Stimulated activated memory B cell treated with anti-CD40 and anti-IgM and Interleukin-4, amounts not matched to agents 10 μg/mL and 1 μg/mL and 100 μg/mL, for 72 hours (primary cell): Measurements from ENCODE around the gene ADAM30.

Experiments
- ATAC-seq: fragments of 150-1000 bp; cut with Tn5 transposase; 2 replicates; pipeline ENCODE4 v1.10.0; 2021
- H3K27ac Mint-ChIP-seq: one replicate; pipeline ENCODE4 v1.8.0; 2022; ENCODE audit warnings: mild to moderate bottlenecking, mixed read lengths
- H3K27me3 Mint-ChIP-seq: one replicate; pipeline ENCODE4 v1.8.0; 2022; ENCODE audit warnings: mixed read lengths
- H3K36me3 Mint-ChIP-seq: one replicate; pipeline ENCODE4 v1.8.0; 2022; ENCODE audit warnings: mixed read lengths
- H3K4me1 Mint-ChIP-seq: one replicate; pipeline ENCODE4 v1.8.0; 2022; ENCODE audit warnings: mixed read lengths
- H3K4me3 Mint-ChIP-seq: one replicate; pipeline ENCODE4 v1.8.0; 2022; ENCODE audit warnings: mild to moderate bottlenecking, moderate library complexity, mixed read lengths
- H3K9me3 Mint-ChIP-seq: one replicate; pipeline ENCODE4 v1.8.0; 2022; ENCODE audit warnings: mixed read lengths

The ADAM30 gene

DNA sequence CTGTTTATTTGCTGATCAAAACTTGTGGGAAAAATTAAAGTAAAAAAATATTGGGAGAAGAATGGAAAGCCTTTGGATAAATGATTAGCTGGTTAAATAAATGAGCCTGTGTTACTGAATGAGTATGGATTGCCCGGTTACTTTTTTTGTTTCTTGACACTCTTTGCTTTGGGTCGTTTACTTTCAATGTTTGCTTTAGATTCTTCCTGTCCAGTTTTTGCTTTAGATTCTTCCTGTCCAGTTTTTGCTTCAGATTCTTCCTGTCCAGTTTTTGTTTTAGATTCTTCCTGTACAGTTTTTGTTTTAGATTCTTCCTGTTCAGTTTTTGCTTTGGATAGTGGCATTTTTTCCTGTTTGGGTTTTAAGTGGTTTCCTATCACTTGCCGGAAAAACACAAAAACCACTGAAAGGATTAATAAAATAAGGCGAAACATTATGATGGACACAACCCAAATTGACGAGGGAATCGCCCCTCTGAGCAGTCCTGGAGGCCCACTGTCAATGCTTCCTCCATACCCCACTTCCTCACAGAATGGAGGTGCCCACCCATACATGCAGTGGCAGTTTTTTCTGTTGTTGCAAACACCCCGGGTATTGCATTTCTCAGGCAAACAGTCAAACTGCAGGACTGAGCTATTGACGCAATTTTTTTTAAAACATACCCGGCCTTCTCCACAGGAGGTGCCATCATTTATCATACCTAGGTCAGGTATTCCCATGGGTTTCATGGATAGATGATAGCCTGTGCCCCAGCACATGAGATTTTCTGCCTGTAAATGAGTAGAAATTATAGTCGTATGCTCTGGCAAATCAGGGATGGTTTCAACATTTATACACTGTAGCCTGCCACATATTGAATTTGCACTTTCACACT is 2.3 kb downstream of the ADAM30 start:
- Mint-ChIP-seq H3K4me3 (no peak overlapping the region), H3K9me3 (no peaks in the 10 kb centered on the region)
- no peak for ATAC-seq

DNA sequence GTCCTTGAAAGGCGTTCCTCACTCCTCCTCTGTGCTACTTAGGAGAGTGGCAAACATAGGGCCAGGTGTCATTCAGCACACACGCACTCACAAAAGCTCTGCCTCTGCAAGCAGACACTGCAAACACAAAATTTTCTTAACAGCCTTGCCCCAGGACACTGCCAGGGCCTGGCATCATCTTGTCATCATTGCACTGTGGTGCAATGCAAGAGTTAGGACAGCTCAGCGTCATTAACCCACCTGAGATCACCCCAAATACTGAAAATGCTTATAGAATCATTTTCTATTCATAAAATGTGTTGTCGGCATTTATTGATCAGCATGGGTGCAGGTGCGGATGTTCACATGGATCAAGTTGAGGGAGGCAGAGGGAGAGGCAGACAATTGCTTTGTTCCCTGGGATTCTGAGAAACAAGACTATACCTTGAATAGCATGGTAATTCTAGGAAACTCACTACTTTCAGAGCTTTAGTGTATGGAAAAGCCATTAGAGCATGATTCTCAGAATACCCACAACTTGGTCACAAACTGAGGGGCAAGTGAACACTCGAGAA is 3.0 kb downstream of the ADAM30 start:
- H3K4me1 Mint-ChIP-seq, result no peaks in the 10 kb centered on the region
- no peak overlapping the region for H3K27ac Mint-ChIP-seq
- no peak overlapping the region for H3K4me3 Mint-ChIP-seq
- H3K36me3 Mint-ChIP-seq, result peaks cover 7% of the 10 kb centered on the region
- ATAC-seq, result no peak
- H3K9me3 Mint-ChIP-seq, result peaks cover 5% of the 10 kb centered on the region
- peaks cover 39% of the 10 kb centered on the region for H3K27me3 Mint-ChIP-seq

More for the DNA sequence above, 2.3 kb downstream of the ADAM30 start:
- no peaks in the 10 kb centered on the region for H3K4me1 Mint-ChIP-seq
- H3K27me3 Mint-ChIP-seq, result peaks cover 31% of the 10 kb centered on the region
- no peaks in the 10 kb centered on the region for H3K36me3 Mint-ChIP-seq
- H3K27ac Mint-ChIP-seq, result no peak overlapping the region

DNA sequence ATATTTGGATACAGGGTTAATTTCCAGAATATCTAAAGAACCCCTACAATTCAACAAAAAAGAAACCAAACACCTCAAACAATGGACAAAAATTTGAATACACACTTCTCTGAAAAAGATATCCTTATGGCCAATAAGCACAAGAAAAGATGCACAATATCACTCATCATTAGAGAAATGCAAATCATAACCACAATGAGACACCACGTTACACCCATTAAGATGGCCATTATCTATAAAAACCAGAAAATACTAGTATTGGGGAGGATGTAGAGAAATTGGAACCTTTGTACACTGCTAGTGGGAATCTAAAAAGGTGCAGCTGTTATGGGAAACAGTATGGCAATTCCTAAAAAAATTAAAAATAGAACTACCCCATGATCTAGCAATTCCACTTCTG is 4.9 kb downstream of the ADAM30 start:
- Mint-ChIP-seq H3K4me3 (no peak overlapping the region), H3K27ac (no peak overlapping the region), H3K4me1 (no peaks in the 10 kb centered on the region), H3K9me3 (peaks cover 7% of the 10 kb centered on the region), H3K27me3 (peaks cover 57% of the 10 kb centered on the region), H3K36me3 (peaks cover 10% of the 10 kb centered on the region)
- ATAC-seq, result no peak

DNA sequence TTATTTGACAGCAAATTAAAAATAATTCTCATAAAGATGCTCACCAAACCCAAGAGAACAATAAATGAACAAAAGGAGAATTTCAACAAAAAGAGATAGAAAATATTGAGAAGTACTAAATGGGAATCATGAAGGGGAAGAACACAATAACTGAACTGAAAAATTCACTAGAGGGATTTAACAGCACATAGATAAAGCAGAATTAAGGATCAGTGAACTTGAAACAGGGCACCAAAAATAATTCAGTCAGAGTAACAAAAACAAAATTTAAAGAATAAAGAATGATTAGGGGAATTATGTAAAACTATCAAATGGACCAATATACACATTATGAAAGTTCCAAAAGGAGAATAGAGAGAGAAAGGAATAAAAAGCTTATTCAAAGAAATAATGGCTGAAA is 7.8 kb downstream of the ADAM30 start:
- H3K27ac Mint-ChIP-seq, result no peak overlapping the region
- no peak for ATAC-seq
- peaks cover 10% of the 10 kb centered on the region for H3K36me3 Mint-ChIP-seq
- no peaks in the 10 kb centered on the region for H3K4me1 Mint-ChIP-seq
- H3K4me3 Mint-ChIP-seq, result no peak overlapping the region
- H3K27me3 Mint-ChIP-seq, result peaks cover 63% of the 10 kb centered on the region
- peaks cover 7% of the 10 kb centered on the region for H3K9me3 Mint-ChIP-seq

DNA sequence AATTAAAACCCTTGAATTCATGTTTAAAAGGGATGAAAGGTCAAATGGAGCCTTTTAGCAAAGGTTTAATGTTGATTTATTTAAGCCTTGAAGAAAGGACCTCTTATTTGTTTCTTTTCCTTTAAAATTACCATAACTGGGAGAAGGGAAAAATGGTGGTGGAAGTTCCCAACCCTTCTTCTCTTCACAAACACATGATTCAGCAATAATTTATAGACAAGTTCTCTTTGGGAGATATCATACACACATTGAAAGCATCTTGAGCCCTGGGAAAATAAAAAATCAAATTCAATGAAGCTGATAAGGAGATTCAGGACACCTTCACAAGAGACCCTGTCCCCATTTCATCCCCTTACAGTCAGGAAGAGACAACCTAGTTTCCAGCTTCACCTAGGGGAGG is 8.9 kb downstream of the ADAM30 start:
- H3K4me3 Mint-ChIP-seq, result no peak overlapping the region
- no peak for ATAC-seq
- peaks cover 10% of the 10 kb centered on the region for H3K36me3 Mint-ChIP-seq
- no peak overlapping the region for H3K27ac Mint-ChIP-seq
- H3K27me3 Mint-ChIP-seq, result peaks cover 63% of the 10 kb centered on the region
- H3K9me3 Mint-ChIP-seq, result peaks cover 7% of the 10 kb centered on the region
- no peaks in the 10 kb centered on the region for H3K4me1 Mint-ChIP-seq

DNA sequence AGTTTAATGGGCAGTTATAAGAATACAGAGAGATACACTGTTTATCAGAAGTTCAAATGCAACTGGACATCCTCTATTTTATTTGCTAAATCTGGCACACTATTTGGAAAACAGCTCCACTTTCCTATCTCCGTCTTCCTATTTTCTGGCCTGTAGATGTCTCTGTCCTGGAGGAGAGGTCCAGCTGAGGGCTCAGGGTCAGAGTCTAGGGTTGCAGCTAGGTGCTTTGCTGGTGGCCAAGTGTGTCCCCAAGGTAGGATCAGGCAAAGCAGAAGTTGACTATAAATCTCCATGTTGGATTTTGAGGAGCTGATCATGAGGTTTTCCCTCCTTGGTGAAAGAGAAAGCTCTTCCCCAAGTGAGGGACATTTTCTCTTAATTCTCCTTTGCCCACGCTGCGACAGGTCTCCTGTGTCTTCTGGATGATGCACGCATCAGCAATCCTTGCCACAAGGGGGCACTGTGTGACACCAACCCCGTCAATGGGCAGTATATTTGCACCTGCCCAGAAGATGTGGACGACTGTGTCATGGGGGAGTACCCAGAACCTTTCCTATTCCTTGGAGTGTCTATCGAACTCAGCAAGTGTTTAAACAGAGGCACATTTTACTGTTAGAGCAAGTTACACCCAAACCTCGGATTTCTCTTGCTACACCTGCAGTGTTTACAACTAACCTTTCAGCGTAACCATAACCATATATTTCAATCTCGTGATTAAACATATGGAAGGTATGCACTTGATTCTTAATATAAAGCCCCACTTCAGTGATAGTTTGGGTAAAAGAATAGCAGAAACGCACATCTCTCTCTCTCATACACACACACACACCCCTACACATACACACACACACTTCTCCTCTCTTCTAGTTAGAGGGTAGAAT is 10.2 kb downstream of the ADAM30 start:
- no peak overlapping the region for H3K4me3 Mint-ChIP-seq
- no peak overlapping the region for H3K27ac Mint-ChIP-seq
- H3K4me1 Mint-ChIP-seq, result no peaks in the 10 kb centered on the region
- peaks cover 10% of the 10 kb centered on the region for H3K36me3 Mint-ChIP-seq
- peaks cover 58% of the 10 kb centered on the region for H3K27me3 Mint-ChIP-seq
- peaks cover 7% of the 10 kb centered on the region for H3K9me3 Mint-ChIP-seq
- peak; percentile 54 for ATAC-seq

DNA sequence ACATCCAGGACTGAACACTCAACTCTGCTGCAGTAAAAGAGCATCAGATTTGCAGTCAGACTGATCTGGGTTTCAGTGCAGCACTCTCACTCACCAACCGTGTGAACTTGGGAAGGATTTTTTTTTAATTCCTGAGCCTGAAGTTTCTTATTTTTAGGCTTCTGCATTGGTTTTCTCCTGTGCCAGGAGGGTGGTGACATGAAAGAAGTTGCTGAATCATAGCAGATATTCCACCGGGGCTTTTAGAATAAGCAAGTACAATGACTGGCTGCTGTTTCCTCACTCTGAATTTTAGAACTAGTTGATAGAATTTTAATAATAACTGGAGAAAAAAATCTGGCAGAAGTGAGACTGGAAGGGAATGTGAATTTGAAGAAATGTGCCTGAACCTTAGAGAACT is 11.6 kb downstream of the ADAM30 start:
- Mint-ChIP-seq H3K4me1 (no peaks in the 10 kb centered on the region), H3K9me3 (peaks cover 7% of the 10 kb centered on the region), H3K36me3 (peaks cover 10% of the 10 kb centered on the region), H3K4me3 (no peak overlapping the region), H3K27ac (no peak overlapping the region), H3K27me3 (peaks cover 62% of the 10 kb centered on the region)
- ATAC-seq, result no peak

DNA sequence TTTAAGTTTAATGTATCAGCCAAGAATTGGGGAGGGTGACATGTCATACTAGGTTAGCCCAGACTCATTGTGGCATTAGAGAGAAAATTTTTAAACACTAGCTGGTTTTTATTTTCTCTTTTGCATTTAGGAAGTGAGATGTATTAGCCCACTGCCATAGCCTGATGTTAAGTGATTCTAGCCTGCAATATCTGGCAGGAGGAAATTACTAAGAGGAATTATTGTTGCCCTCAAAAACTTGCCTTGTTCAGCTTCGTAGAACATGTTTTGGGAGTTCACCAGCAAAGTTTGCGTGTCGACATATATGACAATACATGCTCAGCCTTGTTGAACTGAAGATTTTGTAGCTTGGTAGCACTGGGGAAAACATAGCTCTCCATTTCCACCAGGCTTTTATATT is 12.5 kb downstream of the ADAM30 start:
- peaks cover 8% of the 10 kb centered on the region for H3K36me3 Mint-ChIP-seq
- peaks cover 56% of the 10 kb centered on the region for H3K27me3 Mint-ChIP-seq
- H3K27ac Mint-ChIP-seq, result no peak overlapping the region
- peaks cover 7% of the 10 kb centered on the region for H3K9me3 Mint-ChIP-seq
- H3K4me1 Mint-ChIP-seq, result no peaks in the 10 kb centered on the region
- ATAC-seq, result no peak
- no peak overlapping the region for H3K4me3 Mint-ChIP-seq

DNA sequence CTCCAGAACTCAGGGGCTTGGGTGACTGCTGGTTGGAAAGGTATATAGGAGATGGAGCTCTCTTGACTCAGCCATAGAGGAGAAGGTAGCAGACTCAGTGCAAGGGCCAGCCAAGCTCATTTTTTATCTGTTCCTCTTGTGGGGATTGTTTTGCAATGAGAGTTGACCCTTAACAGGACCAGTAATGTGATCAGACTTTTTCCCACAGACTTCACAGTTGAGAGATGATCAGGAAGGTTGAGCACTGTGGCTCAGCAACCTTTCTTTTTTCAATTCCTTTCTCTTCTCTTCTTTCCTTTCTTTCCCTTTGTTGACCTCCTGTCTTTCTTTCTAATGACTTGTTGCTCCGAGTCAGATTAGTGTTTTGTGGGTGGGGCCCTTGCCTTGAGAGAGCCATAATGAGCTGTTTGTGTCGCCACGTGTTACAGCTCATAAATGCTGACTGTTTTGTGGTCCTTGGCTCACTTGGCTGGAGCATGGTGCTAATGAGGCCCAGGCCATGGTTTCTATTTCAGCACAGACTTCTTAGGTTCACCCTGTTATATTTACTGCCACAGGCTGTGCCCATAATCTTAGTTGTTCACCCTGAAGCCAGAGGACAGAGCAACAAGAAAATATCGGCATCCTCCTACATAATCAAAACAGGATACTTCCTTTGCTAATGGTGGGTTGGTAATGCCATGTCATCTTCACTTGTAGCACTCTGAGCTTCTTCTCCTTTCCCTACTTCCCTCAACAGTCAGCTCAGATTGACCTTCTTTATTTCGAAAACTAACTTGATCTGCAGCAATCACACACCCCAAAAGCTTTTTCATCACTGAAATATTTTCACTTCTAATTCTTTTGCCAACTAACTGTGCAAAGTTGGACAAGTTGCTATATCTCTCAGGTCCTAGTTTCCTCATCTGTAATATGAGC is 13.9 kb downstream of the ADAM30 start:
- Mint-ChIP-seq H3K36me3 (no peaks in the 10 kb centered on the region), H3K27ac (no peak overlapping the region), H3K4me1 (no peaks in the 10 kb centered on the region), H3K27me3 (peaks cover 42% of the 10 kb centered on the region), H3K4me3 (no peak overlapping the region), H3K9me3 (no peaks in the 10 kb centered on the region)
- ATAC-seq, result no peak

DNA sequence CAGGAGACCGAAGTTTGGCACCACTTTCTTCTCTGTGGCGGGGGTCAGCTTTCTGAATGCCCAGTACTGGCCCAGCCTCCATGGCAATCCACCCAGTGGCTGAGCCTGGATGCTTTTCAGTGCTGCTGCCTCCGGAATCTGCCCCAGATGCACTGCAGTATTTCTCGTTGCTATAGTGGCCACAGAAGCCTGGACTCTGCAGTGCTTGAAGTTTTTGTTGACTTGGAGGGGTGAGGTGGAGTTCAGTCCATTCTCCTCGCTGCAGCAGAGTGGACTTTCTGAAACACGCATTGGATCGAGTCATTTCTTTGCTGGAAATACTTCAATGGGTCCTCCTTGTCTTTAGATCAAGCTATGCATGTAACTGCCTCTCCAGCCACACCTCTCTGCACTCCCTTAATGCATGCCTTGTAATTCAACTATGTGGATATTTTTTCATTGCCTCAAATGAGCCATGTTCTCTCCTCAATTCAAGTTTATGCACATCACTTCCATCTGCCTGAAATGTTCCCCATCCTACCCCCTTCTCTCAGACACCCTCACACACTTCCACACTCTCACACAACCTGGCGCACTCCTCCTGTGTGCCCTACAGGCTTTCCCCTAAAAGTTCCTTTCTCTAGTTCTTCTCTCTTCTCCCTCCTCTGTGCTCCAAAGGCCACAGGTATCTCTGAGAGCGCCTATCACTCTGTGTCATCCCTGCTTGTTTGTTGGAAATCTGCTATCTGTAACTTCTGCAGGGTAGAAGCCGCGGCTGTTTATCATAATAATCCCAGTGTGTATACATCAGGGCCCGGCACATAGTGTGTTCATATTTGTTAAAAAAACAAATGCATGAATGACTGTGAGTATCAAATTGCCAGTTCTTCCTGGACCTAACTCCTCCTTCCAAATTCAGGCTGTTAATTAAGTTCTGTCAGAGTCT is 16.5 kb downstream of the ADAM30 start:
- Mint-ChIP-seq H3K9me3 (no peaks in the 10 kb centered on the region), H3K4me3 (no peak overlapping the region), H3K4me1 (no peaks in the 10 kb centered on the region), H3K27me3 (peaks cover 18% of the 10 kb centered on the region), H3K27ac (no peak overlapping the region), H3K36me3 (no peaks in the 10 kb centered on the region)
- ATAC-seq, result no peak

DNA sequence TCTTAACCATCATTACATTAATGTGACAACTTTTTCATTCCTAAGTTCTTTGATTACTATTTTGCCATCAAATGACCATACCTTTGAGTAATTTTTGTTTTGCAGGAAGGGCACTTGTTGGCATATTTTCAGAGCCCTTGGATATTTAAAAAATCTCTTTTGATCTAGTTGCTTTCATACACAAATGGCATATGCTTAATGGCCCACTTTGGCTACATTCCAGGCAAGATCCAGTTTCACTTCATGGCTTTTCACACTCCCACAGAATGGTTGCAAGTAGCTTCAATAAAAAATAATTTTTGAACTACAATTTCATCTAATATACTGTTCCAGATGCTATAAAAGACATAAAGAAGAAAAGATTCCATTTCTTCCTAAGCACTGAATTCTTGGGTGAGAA is 18.1 kb downstream of the ADAM30 start:
- Mint-ChIP-seq H3K9me3 (no peaks in the 10 kb centered on the region), H3K4me1 (no peaks in the 10 kb centered on the region), H3K4me3 (no peak overlapping the region), H3K27me3 (peaks cover 18% of the 10 kb centered on the region), H3K36me3 (no peaks in the 10 kb centered on the region), H3K27ac (no peak overlapping the region)
- no peak for ATAC-seq

DNA sequence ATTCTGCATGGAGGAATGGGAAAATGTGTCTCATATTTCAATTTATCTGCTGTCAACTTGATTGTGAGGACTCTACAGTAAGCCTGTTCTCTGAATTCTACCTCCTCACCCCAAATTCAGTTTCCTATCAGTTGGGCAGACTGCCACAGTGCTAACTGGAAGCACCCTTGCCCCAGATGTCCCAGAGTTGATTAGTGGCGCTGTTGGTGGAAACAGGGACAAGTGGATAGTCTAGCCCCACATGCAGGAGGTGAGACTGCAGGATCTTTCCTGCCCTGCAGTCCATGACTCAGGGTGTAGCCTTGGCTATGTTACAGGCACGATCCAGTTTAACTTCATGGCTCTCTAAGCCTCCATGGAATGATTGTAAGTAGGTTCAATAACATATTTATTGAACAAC is 22.1 kb downstream of the ADAM30 start:
- ATAC-seq, result no peak
- Mint-ChIP-seq H3K27me3 (peaks cover 17% of the 10 kb centered on the region), H3K9me3 (no peaks in the 10 kb centered on the region), H3K36me3 (no peaks in the 10 kb centered on the region), H3K4me3 (no peak overlapping the region), H3K27ac (no peak overlapping the region), H3K4me1 (peaks cover 7% of the 10 kb centered on the region)

DNA sequence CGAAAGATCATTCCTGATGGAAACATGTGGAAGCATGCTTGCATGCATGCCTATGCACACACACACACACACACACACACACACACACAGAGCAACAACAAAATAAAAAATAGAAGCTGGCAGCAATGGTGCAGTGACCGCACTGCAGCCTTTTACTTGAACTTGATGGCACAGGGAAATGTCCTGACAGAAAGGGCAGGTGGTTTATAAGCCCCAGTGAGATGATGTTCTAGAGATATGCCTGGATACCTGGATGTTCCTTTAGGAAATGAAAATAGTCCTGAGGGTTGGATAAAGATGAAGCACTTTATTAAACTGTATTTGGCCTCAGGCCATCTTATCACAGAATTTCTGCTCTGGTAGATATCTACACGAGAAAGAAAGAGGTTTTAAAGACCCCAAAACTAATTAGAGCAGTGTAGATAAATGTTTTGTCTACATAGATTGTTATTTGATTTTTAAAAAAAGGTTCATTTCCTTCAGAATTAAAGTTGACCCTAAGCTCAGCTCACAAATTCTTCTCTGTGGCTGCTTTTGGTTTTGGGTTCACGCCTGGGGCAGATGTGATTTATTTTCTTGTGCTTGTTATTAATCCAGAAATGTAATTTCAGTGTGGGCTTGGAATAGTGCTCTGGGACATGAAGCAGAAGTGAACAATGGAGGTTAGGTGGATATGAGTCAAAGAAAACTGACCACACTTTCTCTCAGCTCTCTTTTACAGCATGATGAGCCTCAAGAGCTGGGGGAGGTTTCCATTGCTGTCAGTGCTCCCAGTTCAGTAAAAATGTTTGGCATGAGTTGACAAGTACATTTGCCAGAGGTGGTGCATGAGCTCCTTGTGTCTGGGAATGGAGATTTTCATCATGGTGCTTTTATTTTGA is 22.9 kb downstream of the ADAM30 start:
- peaks cover 17% of the 10 kb centered on the region for H3K27me3 Mint-ChIP-seq
- H3K4me3 Mint-ChIP-seq, result no peak overlapping the region
- peaks cover 7% of the 10 kb centered on the region for H3K4me1 Mint-ChIP-seq
- no peaks in the 10 kb centered on the region for H3K36me3 Mint-ChIP-seq
- H3K27ac Mint-ChIP-seq, result no peak overlapping the region
- peak; percentile 48 for ATAC-seq
- no peaks in the 10 kb centered on the region for H3K9me3 Mint-ChIP-seq
